Chondrocyte (in vitro differentiated cells): ENCODE measurements around the gene EXOC3L1. TPM values are rescaled to one million over a fixed set of nuclear protein-coding genes. Genes with fewer than 3 reads are reported as not detected.

Experiments
- DNase-seq: peaks from one replicate; pipeline ENCODE4 v3.0.0; 2021; ENCODE audit warnings: mixed read lengths, low spot score
- H3K27ac Mint-ChIP-seq: one replicate; pipeline ENCODE4 v1.8.0; 2021; ENCODE audit warnings: mild to moderate bottlenecking, moderate library complexity, mixed read lengths; ENCODE audit not compliant: unreplicated experiment
- H3K27me3 Mint-ChIP-seq: 2 replicates; pipeline ENCODE4 v1.8.0; 2021; ENCODE audit warnings: low read depth, mixed read lengths
- H3K36me3 Mint-ChIP-seq: 2 replicates; pipeline ENCODE4 v1.8.0; 2021; ENCODE audit warnings: low read depth, mixed read lengths
- H3K4me1 Mint-ChIP-seq: 2 replicates; pipeline ENCODE4 v1.8.0; 2021; ENCODE audit warnings: low read depth, mild to moderate bottlenecking, mixed read lengths
- H3K4me3 Mint-ChIP-seq: one replicate; pipeline ENCODE4 v1.8.0; 2021; ENCODE audit warnings: mild to moderate bottlenecking, moderate library complexity, mixed read lengths; ENCODE audit not compliant: unreplicated experiment
- H3K9me3 Mint-ChIP-seq: 2 replicates; pipeline ENCODE4 v1.8.0; 2021; ENCODE audit warnings: low read depth, mixed read lengths
- CTCF ChIP-seq: fragments of 200-600 bp; sonication (generic); IDR thresholded peaks from 2 replicates; pipeline ENCODE4 v1.5.0; 2021; ENCODE audit warnings: antibody characterized with exemption, mild to moderate bottlenecking, moderate library complexity
- total RNA-seq: library from RNA; stranded (reverse); gene quantifications from 3 replicates; pipeline ENCODE4 v1.2.1, GENCODE V29; 2021

The EXOC3L1 gene
- total RNA-seq, 1 donor from 2014 or later, result not detected

DNA sequence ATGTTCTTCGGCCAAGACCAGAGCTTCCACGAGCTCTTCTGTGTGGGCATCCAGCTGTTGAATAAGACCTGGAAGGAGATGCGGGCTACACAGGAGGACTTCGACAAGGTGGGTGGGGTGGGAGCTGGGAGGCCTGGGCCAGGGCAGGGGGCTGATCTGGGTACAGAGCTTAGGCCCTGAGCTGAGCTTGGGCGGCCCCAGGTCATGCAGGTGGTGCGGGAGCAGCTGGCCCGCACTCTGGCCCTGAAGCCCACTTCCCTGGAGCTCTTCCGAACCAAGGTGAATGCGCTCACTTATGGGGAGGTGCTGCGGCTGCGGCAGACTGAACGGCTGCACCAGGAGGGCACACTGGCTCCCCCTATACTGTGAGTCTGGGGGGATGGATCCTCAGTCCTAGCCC is 12.5 kb upstream of the EXOC3L1 start:
- no peak for TF ChIP-seq CTCF
- Mint-ChIP-seq H3K27me3 (no peaks in the 10 kb centered on the region), H3K4me3 (no peak overlapping the region), H3K4me1 (peaks cover 12% of the 10 kb centered on the region), H3K9me3 (no peaks in the 10 kb centered on the region), H3K27ac (no peak overlapping the region), H3K36me3 (peaks cover 4% of the 10 kb centered on the region)
- no peak for DNase-seq

- Mint-ChIP-seq H3K36me3 (peaks cover 9% of the 10 kb centered on the region), H3K27ac (no peak overlapping the region), H3K4me1 (peaks cover 9% of the 10 kb centered on the region), H3K4me3 (no peak overlapping the region), H3K27me3 (no peaks in the 10 kb centered on the region), H3K9me3 (no peaks in the 10 kb centered on the region)
- no peak for DNase-seq
- no peak for TF ChIP-seq CTCF
These were observed 11.7 kb upstream of the EXOC3L1 start for GRCh38 chr16:67201411-67202345.

DNA sequence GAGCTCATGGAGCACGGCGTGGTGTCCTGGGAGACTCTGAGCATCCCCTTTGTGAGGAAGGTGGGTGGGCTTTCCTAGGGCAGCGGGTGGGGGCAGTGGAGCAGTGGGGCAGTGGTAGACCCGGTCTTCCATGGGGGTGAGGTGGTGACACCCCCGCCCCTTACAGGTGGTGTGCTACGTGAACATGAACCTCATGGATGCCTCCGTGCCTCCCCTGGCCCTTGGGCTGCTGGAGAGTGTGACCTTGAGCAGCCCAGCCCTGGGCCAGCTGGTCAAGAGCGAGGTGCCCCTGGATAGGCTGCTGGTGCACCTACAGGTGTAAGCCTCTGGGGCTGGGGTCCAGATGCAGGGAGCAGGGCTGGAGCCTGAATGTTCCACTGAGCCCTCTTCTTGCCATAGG is 10.6 kb upstream of the EXOC3L1 start:
- H3K9me3 Mint-ChIP-seq, result no peaks in the 10 kb centered on the region
- peaks cover 10% of the 10 kb centered on the region for H3K4me1 Mint-ChIP-seq
- no peak for DNase-seq
- TF ChIP-seq CTCF, result no peak
- no peaks in the 10 kb centered on the region for H3K27me3 Mint-ChIP-seq
- no peak overlapping the region for H3K4me3 Mint-ChIP-seq
- H3K36me3 Mint-ChIP-seq, result peaks cover 19% of the 10 kb centered on the region
- H3K27ac Mint-ChIP-seq, result no peak overlapping the region

DNA sequence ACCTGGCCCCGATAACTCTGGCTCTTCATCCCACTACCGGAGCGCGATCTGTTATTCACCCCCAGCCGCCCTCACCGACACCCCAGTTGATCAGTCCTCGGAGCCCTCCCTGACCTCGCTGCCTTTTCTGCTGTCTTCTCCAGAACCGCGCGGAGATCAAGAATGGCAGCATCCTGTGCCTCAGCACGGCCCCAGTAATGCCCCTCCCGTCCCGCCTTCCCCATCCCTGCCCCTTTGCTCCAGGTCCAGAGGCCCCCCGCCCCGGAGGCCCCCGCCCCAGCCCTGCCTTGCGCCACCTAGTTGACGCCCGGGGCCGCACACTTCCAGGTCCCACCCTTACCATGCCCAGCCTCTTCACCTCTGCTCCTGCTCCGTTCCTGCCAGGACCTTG is 9.9 kb upstream of the EXOC3L1 start:
- TF ChIP-seq CTCF, result peak; percentile 20
- Mint-ChIP-seq H3K4me1 (peaks cover 10% of the 10 kb centered on the region), H3K36me3 (peaks cover 21% of the 10 kb centered on the region), H3K4me3 (no peak overlapping the region), H3K27me3 (no peaks in the 10 kb centered on the region), H3K27ac (no peak overlapping the region), H3K9me3 (no peaks in the 10 kb centered on the region)
- DNase-seq, result no peak

DNA sequence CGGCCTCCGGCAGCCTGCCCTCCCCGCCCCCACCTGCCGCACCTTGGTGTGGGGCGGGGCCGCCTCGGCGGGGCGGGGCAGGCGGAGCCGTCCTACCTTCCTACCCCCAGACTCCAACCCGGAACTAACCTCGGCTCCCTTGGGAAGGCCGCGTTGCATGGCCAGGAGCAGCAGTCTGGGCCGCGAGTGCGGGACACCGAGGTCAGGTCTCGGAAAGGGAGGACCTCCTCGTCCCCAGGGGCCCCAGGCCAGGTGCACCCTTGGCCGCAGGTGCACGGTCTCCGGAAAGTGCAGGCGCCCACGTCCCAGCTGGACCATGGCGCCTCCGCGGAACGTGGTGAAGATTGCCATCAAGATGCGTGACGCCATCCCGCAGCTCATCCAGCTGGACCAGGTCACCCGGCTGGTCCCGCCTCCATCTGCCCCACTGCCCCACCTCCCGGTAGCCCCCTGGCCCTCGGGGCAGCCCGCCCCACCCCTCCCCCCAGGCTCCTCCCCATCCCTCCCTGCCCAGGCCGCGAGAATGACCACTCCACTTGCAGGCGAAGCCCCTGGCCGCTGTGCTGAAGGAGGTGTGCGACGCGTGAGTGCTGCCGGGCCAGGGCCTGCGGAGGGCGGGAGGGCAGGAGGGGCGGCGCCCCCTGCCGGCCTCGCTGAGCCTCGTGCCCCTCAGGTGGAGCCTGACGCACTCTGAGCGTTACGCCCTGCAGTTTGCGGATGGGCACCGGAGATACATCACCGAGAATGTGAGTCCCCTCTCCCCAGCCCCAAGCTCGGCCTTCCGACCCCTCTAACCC is 9.3 kb upstream of the EXOC3L1 start, which contains the start of gene ELMO3:
TSS of gene ELMO3 (plus strand) at position 121 of the 797 bp plus-strand sequence. CDS start at position 317, 196 bp downstream.
- Mint-ChIP-seq H3K9me3 (no peaks in the 10 kb centered on the region), H3K4me1 (peaks cover 10% of the 10 kb centered on the region), H3K27ac (peak within 1 kb of the TSS; percentile 42), H3K27me3 (no peaks in the 10 kb centered on the region), H3K36me3 (peaks cover 24% of the 10 kb centered on the region), H3K4me3 (no peak within 1 kb of the TSS)
- peak; percentile 48 for TF ChIP-seq CTCF
- no peak for DNase-seq
